Thymus (tissue), 11 donors: ENCODE results near the gene SYT6. TPM values are rescaled to one million over a fixed set of nuclear protein-coding genes. Genes with fewer than 3 reads are reported as not detected.

Experiments
- DNase-seq, 9 donors: peaks; one replicate each; pipeline ENCODE4 v3.0.0-alpha.2; 2013; ENCODE audit warnings: low spot score in 9 of 9, low read depth in 6 of 9, missing footprints in 1 of 9
- H3K27ac ChIP-seq, 2 donors: one replicate each; pipeline ENCODE4 v1.5.1; 2013; ENCODE audit warnings: control low read depth in 1 of 2, low read depth in 1 of 2, low read length in 1 of 2, mild to moderate bottlenecking in 1 of 2, moderate library complexity in 1 of 2
- H3K27me3 ChIP-seq, 2 donors: one replicate each; pipeline ENCODE4 v1.5.1; 2013; ENCODE audit warnings: low read length in 1 of 2; ENCODE audit not compliant: control insufficient read depth in 2 of 2, insufficient read depth in 1 of 2
- H3K36me3 ChIP-seq, 2 donors: one replicate each; pipeline ENCODE4 v1.5.1; 2013; ENCODE audit warnings: low read length in 1 of 2, mild to moderate bottlenecking in 1 of 2, moderate library complexity in 1 of 2; ENCODE audit not compliant: control insufficient read depth in 2 of 2, insufficient read depth in 2 of 2
- H3K4me1 ChIP-seq, 2 donors: one replicate each; pipeline ENCODE4 v1.5.1; 2013; ENCODE audit warnings: low read length in 2 of 2; ENCODE audit not compliant: control insufficient read depth in 2 of 2, insufficient read depth in 2 of 2
- H3K4me3 ChIP-seq, 2 donors: one replicate each; pipeline ENCODE4 v1.5.1; 2013; ENCODE audit warnings: low read length in 2 of 2, control low read depth in 1 of 2, mild to moderate bottlenecking in 1 of 2
- H3K9me3 ChIP-seq, 2 donors: one replicate each; pipeline ENCODE4 v1.5.1; 2013; ENCODE audit warnings: low read length in 1 of 2, mild to moderate bottlenecking in 1 of 2; ENCODE audit not compliant: control insufficient read depth in 2 of 2, insufficient read depth in 1 of 2
- WGBS: extraction: QIAGEN DNeasy Blood & Tissue Kit; methylation state at CpG from one replicate; pipeline ENCODE4 v1.1.7; 2013; 5-methylcytosine and 5-hydroxymethylcytosine counted together
- polyA plus RNA-seq: library from polyadenylated mRNA; stranded (reverse); fragments of 200-250 nt; gene quantifications from one replicate; pipeline ENCODE4 v1.2.3, GENCODE V29; 2013
- total RNA-seq: library from RNA; stranded (reverse); fragments of 120-200 nt; gene quantifications from one replicate; pipeline ENCODE4 v1.2.4, GENCODE V29; 2013
- donor health status: healthy.

SYT6 gene
- total and polyA plus RNA-seq, 2 donors, result 0.09 to 0.11 TPM

- 94% methylated on average over 14 of the region's 14 CpGs for whole genome bisulfite sequencing
- Histone ChIP-seq H3K9me3 (no peaks in the 10 kb centered on the region), H3K27ac (no peak overlapping the region), H3K27me3 (peaks cover 0 to 2% of the 10 kb centered on the region in 2 donors), H3K36me3 (no peaks in the 10 kb centered on the region), H3K4me1 (no peaks in the 10 kb centered on the region), H3K4me3 (no peak overlapping the region)
- DNase-seq, result no peak
Observed at GRCh38 chr1:114105421-114105979, 48.2 kb downstream of the SYT6 start.

- Histone ChIP-seq H3K36me3 (no peaks in the 10 kb centered on the region), H3K27me3 (peaks cover 0 to 2% of the 10 kb centered on the region in 2 donors), H3K4me3 (no peak overlapping the region), H3K27ac (no peak overlapping the region), H3K4me1 (no peaks in the 10 kb centered on the region), H3K9me3 (no peaks in the 10 kb centered on the region)
- WGBS, result 94% methylated on average over 3 of the region's 3 CpGs
- no peak for DNase-seq
Observed at GRCh38 chr1:114104949-114105348, 48.7 kb downstream of the SYT6 start.

GRCh38 chr1:114103992-114104391 lies 49.7 kb downstream of the SYT6 start:
- Histone ChIP-seq H3K4me1 (no peaks in the 10 kb centered on the region), H3K9me3 (no peaks in the 10 kb centered on the region), H3K27me3 (peaks cover 0 to 2% of the 10 kb centered on the region in 2 donors), H3K36me3 (no peaks in the 10 kb centered on the region), H3K27ac (no peak overlapping the region), H3K4me3 (no peak overlapping the region)
- no peak for DNase-seq
- WGBS, result 69% methylated on average over 2 of the region's 2 CpGs

GRCh38 chr1:114102136-114102535 lies 51.5 kb downstream of the SYT6 start:
- Histone ChIP-seq H3K4me3 (no peak overlapping the region), H3K4me1 (no peaks in the 10 kb centered on the region), H3K9me3 (no peaks in the 10 kb centered on the region), H3K27ac (no peak overlapping the region), H3K27me3 (peaks cover 0 to 2% of the 10 kb centered on the region in 2 donors), H3K36me3 (no peaks in the 10 kb centered on the region)
- no peak for DNase-seq
- WGBS, result 62% methylated on average over 2 of the region's 2 CpGs

GRCh38 chr1:114100148-114100547 lies 53.5 kb downstream of the SYT6 start:
- no peak for DNase-seq
- H3K4me1 ChIP-seq, result no peaks in the 10 kb centered on the region
- 98% methylated on average over 6 of the region's 6 CpGs for WGBS

GRCh38 chr1:114099268-114099667 lies 54.4 kb downstream of the SYT6 start:
- Histone ChIP-seq H3K4me3 (no peak overlapping the region), H3K27me3 (no peaks in the 10 kb centered on the region), H3K4me1 (no peaks in the 10 kb centered on the region), H3K27ac (no peak overlapping the region), H3K9me3 (no peaks in the 10 kb centered on the region), H3K36me3 (no peaks in the 10 kb centered on the region)
- WGBS, result 96% methylated on average over 4 of the region's 4 CpGs
- DNase-seq, result no peak

More at GRCh38 chr1:114100148-114100547, 53.5 kb downstream of the SYT6 start:
- Histone ChIP-seq H3K4me3 (no peak overlapping the region), H3K27ac (no peak overlapping the region), H3K27me3 (no peaks in the 10 kb centered on the region), H3K9me3 (no peaks in the 10 kb centered on the region), H3K36me3 (no peaks in the 10 kb centered on the region)

- H3K27me3 ChIP-seq, result no peaks in the 10 kb centered on the region
- no peaks in the 10 kb centered on the region for H3K36me3 ChIP-seq
- H3K9me3 ChIP-seq, result no peaks in the 10 kb centered on the region
- H3K4me3 ChIP-seq, result no peak overlapping the region
- no peak for DNase-seq
- no peak overlapping the region for H3K27ac ChIP-seq
- 97% methylated on average over 3 of the region's 3 CpGs for WGBS
- no peaks in the 10 kb centered on the region for H3K4me1 ChIP-seq
Observed at GRCh38 chr1:114097109-114097508, 56.6 kb downstream of the SYT6 start.

- no peak for DNase-seq
- 95% methylated on average over 9 of the region's 9 CpGs for WGBS
Observed at GRCh38 chr1:114094675-114095074, 59.0 kb downstream of the SYT6 start.

GRCh38 chr1:114094363-114094634 lies 59.4 kb downstream of the SYT6 start:
- no peak for DNase-seq
- 95% methylated on average over 4 of the region's 4 CpGs for WGBS
- Histone ChIP-seq H3K4me1 (no peaks in the 10 kb centered on the region), H3K4me3 (no peak overlapping the region), H3K36me3 (no peaks in the 10 kb centered on the region), H3K27me3 (no peaks in the 10 kb centered on the region), H3K9me3 (no peaks in the 10 kb centered on the region), H3K27ac (no peak overlapping the region)

More at GRCh38 chr1:114094675-114095074, 59.0 kb downstream of the SYT6 start:
- H3K4me3 ChIP-seq, result no peak overlapping the region
- H3K9me3 ChIP-seq, result no peaks in the 10 kb centered on the region
- no peaks in the 10 kb centered on the region for H3K36me3 ChIP-seq
- H3K27ac ChIP-seq, result no peak overlapping the region
- H3K4me1 ChIP-seq, result no peaks in the 10 kb centered on the region
- no peaks in the 10 kb centered on the region for H3K27me3 ChIP-seq
